Breast epithelium (tissue), 3 donors: ENCODE measurements around the gene ZNF239.
A peak's percentile ranks its signal among the peaks of the same experiment; 100 is the strongest.

Experiments
- CTCF ChIP-seq, 3 donors: fragments of 450-650 bp; IDR thresholded peaks; one replicate each; pipeline ENCODE4 v1.5.1; 2016 to 2017; ENCODE audit warnings: antibody characterized with exemption in 3 of 3, mild to moderate bottlenecking in 3 of 3, moderate library complexity in 3 of 3
- POLR2A ChIP-seq: fragments of 450-650 bp; IDR thresholded peaks from one replicate; pipeline ENCODE4 v1.6.1; 2016; ENCODE audit warnings: antibody characterized with exemption, mild to moderate bottlenecking, moderate library complexity
- POLR2AphosphoS5 ChIP-seq, 3 donors: sonication (generic); formaldehyde crosslinking; IDR thresholded peaks; one replicate each; pipeline ENCODE4 v1.6.1; 2017; ENCODE audit warnings: antibody characterized with exemption in 3 of 3

DNA sequence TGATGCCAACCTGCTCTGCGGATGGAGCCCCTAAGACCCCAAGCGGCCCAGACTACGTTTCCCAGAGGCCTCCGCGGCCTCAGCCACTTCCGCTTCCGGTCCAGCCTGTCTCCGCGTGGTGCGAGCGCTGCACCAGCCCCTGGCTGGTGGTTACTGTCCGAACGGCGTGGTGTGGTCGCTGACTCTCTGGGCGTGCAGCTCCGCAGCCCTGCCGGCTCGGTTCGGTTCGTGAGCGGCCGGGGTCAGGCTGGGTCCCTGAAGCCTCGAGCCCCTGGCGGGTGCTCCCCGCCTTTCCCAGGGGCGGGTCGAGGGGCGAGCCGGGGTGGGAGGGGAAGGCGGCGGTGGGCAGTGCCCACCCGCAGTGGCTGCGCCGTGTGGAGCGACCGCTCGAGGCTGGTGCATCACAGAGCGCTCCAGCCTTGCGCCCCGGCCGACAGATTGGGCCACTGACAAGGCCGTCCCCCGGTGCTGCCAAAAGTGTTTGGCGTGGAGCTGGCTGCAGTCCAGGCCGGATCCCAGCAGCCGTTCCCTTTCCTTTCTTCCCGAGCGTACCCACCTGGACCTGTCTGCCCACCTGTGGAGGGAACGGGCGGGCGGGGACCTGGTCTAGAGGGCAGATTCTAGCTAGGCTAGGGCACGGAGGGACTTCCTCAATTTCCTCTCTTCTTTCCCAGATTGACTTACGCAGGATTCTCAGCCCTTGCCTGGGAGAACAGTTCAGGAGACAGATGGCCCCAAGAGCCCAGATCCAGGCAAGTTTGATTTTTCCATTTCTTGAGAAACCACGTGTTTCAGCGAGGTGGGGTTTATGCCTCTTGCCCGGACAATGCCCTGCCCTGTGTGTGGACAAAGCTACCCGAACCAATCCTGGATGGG is 32.1 kb upstream of the ZNF239 start, which contains the start of gene ZNF485:
- TF ChIP-seq POLR2AphosphoS5 (IDR thresholded peaks at IDR 0.05) (peak in 1 of 3 donors; percentile 10), CTCF (IDR thresholded peaks at IDR 0.05) (no peak), POLR2A (no peak)
